Measurements from ENCODE around the gene CD247. TPM values are rescaled to one million over a fixed set of nuclear protein-coding genes. Genes with fewer than 3 reads are reported as not detected.

CD247 gene
- total RNA-seq, 1 experiment from 2014 or later: 0.44 TPM

DNA sequence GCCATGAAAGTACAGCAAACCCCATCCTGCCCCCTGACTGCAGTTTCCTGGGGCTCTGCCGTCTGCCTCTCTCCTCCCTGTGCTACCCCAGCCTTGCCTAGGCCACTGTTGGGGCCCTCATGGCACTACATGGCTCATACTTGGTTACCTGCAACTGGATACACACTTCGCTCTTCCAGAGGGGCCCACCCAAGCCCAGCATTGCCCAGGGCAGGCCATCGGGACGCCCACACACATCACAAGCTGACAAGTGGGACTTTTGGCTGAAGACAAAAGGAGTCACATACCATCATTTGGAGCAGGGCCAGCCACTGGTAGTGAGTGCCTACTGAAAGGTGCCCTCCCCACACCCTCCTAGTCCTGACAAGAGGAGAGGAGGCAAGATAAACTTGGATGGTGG is 82.8 kb downstream of the CD247 start:
- no peak overlapping the region for H3K27ac ChIP-seq (ENCODE audit: low read length)
- ATAC-seq (no peak), DNase-seq (ENCODE audit: low read depth, low spot score) (no peak)
- no peak overlapping the region for H3K4me3 ChIP-seq (ENCODE audit: low read depth in 2 of 2, low read length in 2 of 2)
- H3K4me1 ChIP-seq (ENCODE audit: control insufficient read depth, insufficient read depth, low read length): no peaks in the 10 kb centered on the region
- intact Hi-C loops (cut with micrococcal nuclease; ENCODE audit: unreplicated experiment) (no loop called here), in situ Hi-C loops (cut with HindIII; ENCODE audit: low pct_unique_long_range_greater_than_20kb, low sequenced_read_pairs) (no loop called here)
- no peaks in the 10 kb centered on the region for H3K9me3 ChIP-seq (ENCODE audit: control insufficient read depth, insufficient read depth, low read depth, low read length)
- TF ChIP-seq REST (IDR thresholded peaks at IDR 0.05; ENCODE audit: insufficient read depth in 1 of 2, low read depth in 2 of 2, low read length in 1 of 2): no peak
- TF ChIP-seq CTCF (IDR thresholded peaks at IDR 0.05): no peak
- no peak for TF ChIP-seq POLR2AphosphoS5 (IDR thresholded peaks at IDR 0.05; ENCODE audit: low read depth, low read length)
- no peak for TF ChIP-seq SIN3A (IDR thresholded peaks at IDR 0.05; ENCODE audit: borderline replicate concordance, insufficient read depth, low read depth, low read length)
- TF ChIP-seq TCF7L2 (IDR thresholded peaks at IDR 0.05; ENCODE audit: low read depth, low read length): no peak
- no TSS peak for BruUV-seq (replicated peaks)
- ChIA-PET CTCF (no interaction called here), POLR2A (no interaction called here)
- no peaks in the 10 kb centered on the region for H3K27me3 ChIP-seq (ENCODE audit: control insufficient read depth, insufficient read depth, low read length)
- no peaks in the 10 kb centered on the region for H3K36me3 ChIP-seq (ENCODE audit: control insufficient read depth, insufficient read depth, low read length)

GRCh38 chr1:167434306-167434705 is 84.0 kb downstream of the CD247 start:
- no peaks in the 10 kb centered on the region for H3K9me3 ChIP-seq (ENCODE audit: control insufficient read depth, insufficient read depth, low read depth, low read length)
- BruUV-seq (replicated peaks): no TSS peak
- no peaks in the 10 kb centered on the region for H3K27me3 ChIP-seq (ENCODE audit: control insufficient read depth, insufficient read depth, low read length)
- ATAC-seq (no peak), DNase-seq (ENCODE audit: low read depth, low spot score) (no peak)
- POLR2A ChIA-PET: interaction anchor here (0.7 kb wide), 1 partner anchor 80 kb away, joined by 6 read pairs; no protein-coding TSS in a partner anchor
- intact Hi-C loops (cut with micrococcal nuclease; ENCODE audit: unreplicated experiment): no loop called here
- no peaks in the 10 kb centered on the region for H3K4me1 ChIP-seq (ENCODE audit: control insufficient read depth, insufficient read depth, low read length)
- CTCF ChIA-PET: no interaction called here
- TF ChIP-seq SIN3A (IDR thresholded peaks at IDR 0.05; ENCODE audit: borderline replicate concordance, insufficient read depth, low read depth, low read length) (no peak), CTCF (IDR thresholded peaks at IDR 0.05) (no peak), TCF7L2 (IDR thresholded peaks at IDR 0.05; ENCODE audit: low read depth, low read length) (no peak), REST (IDR thresholded peaks at IDR 0.05; ENCODE audit: insufficient read depth in 1 of 2, low read depth in 2 of 2, low read length in 1 of 2) (no peak), POLR2AphosphoS5 (IDR thresholded peaks at IDR 0.05; ENCODE audit: low read depth, low read length) (no peak)
- H3K36me3 ChIP-seq (ENCODE audit: control insufficient read depth, insufficient read depth, low read length): no peaks in the 10 kb centered on the region
- H3K27ac ChIP-seq (ENCODE audit: low read length): no peak overlapping the region
- in situ Hi-C loops (cut with HindIII; ENCODE audit: low pct_unique_long_range_greater_than_20kb, low sequenced_read_pairs): no loop called here
- H3K4me3 ChIP-seq (ENCODE audit: low read depth in 2 of 2, low read length in 2 of 2): no peak overlapping the region

Measured in Panc1 (cell line).